BE2C (cell line): Measurements from ENCODE around the gene GHDC.

Source experiments
- DNase-seq: peaks from one replicate; pipeline ENCODE4 v3.0.0-alpha.2; 2020
- H3K27me3 ChIP-seq: fragments of 250-450 bp; sonication (Bioruptor Pico); 2 replicates; pipeline ENCODE4 v1.5.1; 2020; ENCODE audit warnings: mild to moderate bottlenecking
- H3K36me3 ChIP-seq: fragments of 250-450 bp; sonication (Bioruptor Pico); 2 replicates; pipeline ENCODE4 v1.5.1; 2020; ENCODE audit warnings: mild to moderate bottlenecking
- H3K4me1 ChIP-seq: fragments of 250-450 bp; sonication (Bioruptor Pico); 2 replicates; pipeline ENCODE4 v1.5.1; 2020
- H3K4me3 ChIP-seq: 2 replicates; pipeline ENCODE4 v1.5.1; 2011; ENCODE audit warnings: low read depth, low read length
- H3K9me3 ChIP-seq: fragments of 250-450 bp; sonication (Bioruptor Pico); 2 replicates; pipeline ENCODE4 v1.5.1; 2020
- TF ChIP-seq, protein P1 (sequence below): IDR thresholded peaks from 2 replicates; pipeline ENCODE4 v1.5.1; 2012; ENCODE audit warnings: mild to moderate bottlenecking, low read depth, low read length

The GHDC gene

GRCh38 chr17:42203354-42203753 lies 9.1 kb upstream of the GHDC start:
- Histone ChIP-seq H3K4me1 (peaks cover 16% of the 10 kb centered on the region), H3K4me3 (no peak overlapping the region), H3K9me3 (no peaks in the 10 kb centered on the region), H3K36me3 (peaks cover 14% of the 10 kb centered on the region), H3K27me3 (no peaks in the 10 kb centered on the region)
- TF ChIP-seq, protein P1, sequence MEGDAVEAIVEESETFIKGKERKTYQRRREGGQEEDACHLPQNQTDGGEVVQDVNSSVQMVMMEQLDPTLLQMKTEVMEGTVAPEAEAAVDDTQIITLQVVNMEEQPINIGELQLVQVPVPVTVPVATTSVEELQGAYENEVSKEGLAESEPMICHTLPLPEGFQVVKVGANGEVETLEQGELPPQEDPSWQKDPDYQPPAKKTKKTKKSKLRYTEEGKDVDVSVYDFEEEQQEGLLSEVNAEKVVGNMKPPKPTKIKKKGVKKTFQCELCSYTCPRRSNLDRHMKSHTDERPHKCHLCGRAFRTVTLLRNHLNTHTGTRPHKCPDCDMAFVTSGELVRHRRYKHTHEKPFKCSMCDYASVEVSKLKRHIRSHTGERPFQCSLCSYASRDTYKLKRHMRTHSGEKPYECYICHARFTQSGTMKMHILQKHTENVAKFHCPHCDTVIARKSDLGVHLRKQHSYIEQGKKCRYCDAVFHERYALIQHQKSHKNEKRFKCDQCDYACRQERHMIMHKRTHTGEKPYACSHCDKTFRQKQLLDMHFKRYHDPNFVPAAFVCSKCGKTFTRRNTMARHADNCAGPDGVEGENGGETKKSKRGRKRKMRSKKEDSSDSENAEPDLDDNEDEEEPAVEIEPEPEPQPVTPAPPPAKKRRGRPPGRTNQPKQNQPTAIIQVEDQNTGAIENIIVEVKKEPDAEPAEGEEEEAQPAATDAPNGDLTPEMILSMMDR, result no peak
- no peak for DNase-seq

GRCh38 chr17:42202696-42203095 lies 8.4 kb upstream of the GHDC start:
- no peak for DNase-seq
- H3K4me3 ChIP-seq, result no peak overlapping the region
- H3K36me3 ChIP-seq, result peaks cover 9% of the 10 kb centered on the region

GRCh38 chr17:42202159-42202558 lies 7.9 kb upstream of the GHDC start:
- no peak for DNase-seq
- no peaks in the 10 kb centered on the region for H3K9me3 ChIP-seq
- no peaks in the 10 kb centered on the region for H3K27me3 ChIP-seq
- TF ChIP-seq, protein P1, result no peak
- H3K4me1 ChIP-seq, result peaks cover 16% of the 10 kb centered on the region
- H3K36me3 ChIP-seq, result peaks cover 3% of the 10 kb centered on the region
- no peak overlapping the region for H3K4me3 ChIP-seq

More at GRCh38 chr17:42202696-42203095, 8.4 kb upstream of the GHDC start:
- Histone ChIP-seq H3K9me3 (no peaks in the 10 kb centered on the region), H3K4me1 (peaks cover 16% of the 10 kb centered on the region), H3K27me3 (no peaks in the 10 kb centered on the region)
- TF ChIP-seq, protein P1, result no peak

DNA sequence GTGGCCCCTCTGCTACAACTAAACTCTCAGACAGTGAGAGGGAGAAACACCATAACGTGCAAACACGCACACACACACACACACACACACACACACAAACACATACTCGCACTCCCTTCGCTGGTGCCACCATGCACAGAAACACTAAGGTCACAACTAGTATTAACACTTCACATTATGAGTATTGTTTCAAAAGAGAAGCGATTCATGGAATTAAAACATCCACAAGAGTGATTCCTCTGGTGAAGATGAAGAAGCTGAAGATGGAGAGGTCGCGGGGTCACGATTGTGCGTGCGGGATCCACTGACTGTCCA lies 7.1 kb upstream of the GHDC start:
- H3K4me1 ChIP-seq, result peaks cover 16% of the 10 kb centered on the region
- H3K27me3 ChIP-seq, result no peaks in the 10 kb centered on the region
- DNase-seq, result no peak
- H3K9me3 ChIP-seq, result no peaks in the 10 kb centered on the region
- no peak overlapping the region for H3K4me3 ChIP-seq
- TF ChIP-seq, protein P1, result no peak
- H3K36me3 ChIP-seq, result peaks cover 3% of the 10 kb centered on the region

- Histone ChIP-seq H3K4me3 (no peak overlapping the region), H3K9me3 (no peaks in the 10 kb centered on the region), H3K36me3 (no peaks in the 10 kb centered on the region; the same call in none of the 2 replicates), H3K27me3 (no peaks in the 10 kb centered on the region), H3K4me1 (peaks cover 16% of the 10 kb centered on the region)
- peak; percentile 78 for DNase-seq
- TF ChIP-seq, protein P1, result no peak
Observed at GRCh38 chr17:42200706-42201457, 6.6 kb upstream of the GHDC start.

- Histone ChIP-seq H3K9me3 (no peaks in the 10 kb centered on the region), H3K4me1 (peaks cover 18% of the 10 kb centered on the region), H3K36me3 (no peaks in the 10 kb centered on the region; the same call in none of the 2 replicates), H3K4me3 (no peak overlapping the region), H3K27me3 (no peaks in the 10 kb centered on the region)
- TF ChIP-seq, protein P1, result no peak
- no peak for DNase-seq
Observed at GRCh38 chr17:42199416-42200011, 5.2 kb upstream of the GHDC start.
